HepG2 (cell line): ENCODE results near the gene ADAMTS15. TPM values are rescaled to one million over a fixed set of nuclear protein-coding genes. Genes with fewer than 3 reads are reported as not detected.

ENCODE experiments used
- ATAC-seq: fragments of 200-7000 bp; cut with Tn5 transposase; 3 replicates; pipeline ENCODE4 v1.9.1; 2020; ENCODE audit warnings: mild to moderate bottlenecking, moderate library complexity
- BruUV-seq: library from RNA; stranded (reverse); fragments of 400-500 nt; replicated peaks from 2 replicates; lab custom pipeline; 2021; lab: Mats Ljungman, UMichigan
- CTCF ChIA-PET: fragments of 300-600 bp; formaldehyde crosslinking; extraction: SDS; loops from one replicate; lab custom pipeline; 2021; ENCODE audit warnings: low total read pairs, inconsistent platforms, low intra/inter-chr PET ratio; lab: Yijun Ruan, JAX
- POLR2A ChIA-PET: fragments of 350-600 bp; sonication (Branson Sonifier 250); formaldehyde crosslinking; loops from one replicate; lab custom pipeline; 2020; ENCODE audit warnings: antibody characterized with exemption, inconsistent platforms; lab: Yijun Ruan, JAX
- DNase-seq: peaks from one replicate; pipeline ENCODE4 v3.0.0-alpha.2; 2015; ENCODE audit warnings: low spot score
- FAIRE-seq: peaks from 3 replicates; lab custom pipeline; 2011; peaks lifted over from hg19 to GRCh38; lab: Jason Lieb, UNC
- H2AFZ ChIP-seq: one replicate; pipeline ENCODE4 v1.6.1; 2011; ENCODE audit warnings: low read length, inconsistent platforms
- H3K27ac ChIP-seq: fragments of 300-600 bp; 3 replicates; pipeline ENCODE4 v1.8.0; 2011; ENCODE audit warnings: mixed run types, mild to moderate bottlenecking, mixed read lengths, low read length, inconsistent platforms; ENCODE audit not compliant: insufficient read depth; ENCODE audit errors: extremely low read length
- H3K27me3 ChIP-seq, 2 experiments: fragments of 200-600 bp in 1 of 2; 2 replicates in 1 of 2; 3 replicates in 1 of 2; pipeline versions ENCODE4 v1.6.0 to v1.8.0; 2011; ENCODE audit warnings: low read length in 2 of 2, mild to moderate bottlenecking in 2 of 2, moderate library complexity in 2 of 2, inconsistent platforms in 1 of 2; ENCODE audit not compliant: insufficient read depth in 2 of 2, control insufficient read depth in 1 of 2
- H3K36me3 ChIP-seq, 2 experiments: fragments of 200-600 bp in 1 of 2; replicated peaks in 1 of 2; 2 replicates in 1 of 2; 3 replicates in 1 of 2; pipeline versions ENCODE4 v1.5.1 to v1.8.0; 2011; ENCODE audit warnings: low read length in 2 of 2, inconsistent platforms in 1 of 2; ENCODE audit not compliant: insufficient read depth in 2 of 2, control insufficient read depth in 1 of 2
- H3K4me1 ChIP-seq: 2 replicates; pipeline ENCODE4 v1.5.1; 2012; ENCODE audit warnings: low read length, inconsistent platforms; ENCODE audit not compliant: insufficient read depth
- H3K4me2 ChIP-seq: 2 replicates; pipeline ENCODE4 v1.6.0; 2011; ENCODE audit warnings: low read depth, low read length, inconsistent platforms
- H3K4me3 ChIP-seq, 3 experiments: fragments of 200-600 bp in 1 of 3; sonication (generic), shearing (Covaris generic) in 1 of 3; replicated peaks in 1 of 3; 2 replicates each; pipeline ENCODE4 v1.5.1; 2011 to 2016; ENCODE audit warnings: low read length in 3 of 3, inconsistent platforms in 2 of 3, low read depth in 2 of 3, mild to moderate bottlenecking in 2 of 3, control low read depth in 1 of 3, mixed read lengths in 1 of 3; ENCODE audit not compliant: insufficient read depth in 1 of 3
- H3K79me2 ChIP-seq: one replicate; pipeline ENCODE4 v1.6.1; 2011; ENCODE audit warnings: low read length, inconsistent platforms; ENCODE audit not compliant: insufficient read depth
- H3K9ac ChIP-seq: 2 replicates; pipeline ENCODE4 v1.6.0; 2011; ENCODE audit warnings: mild to moderate bottlenecking, low read depth, low read length, inconsistent platforms; ENCODE audit not compliant: insufficient read depth
- H3K9me3 ChIP-seq: 2 replicates; pipeline ENCODE4 v1.5.1; 2012; ENCODE audit warnings: mild to moderate bottlenecking, low read length
- H4K20me1 ChIP-seq: 2 replicates; pipeline ENCODE4 v1.6.0; 2011; ENCODE audit warnings: inconsistent platforms, mild to moderate bottlenecking, low read length, moderate library complexity; ENCODE audit not compliant: insufficient read depth
- TAF1 ChIP-seq: sonication (generic); formaldehyde crosslinking; IDR thresholded peaks from 2 replicates; pipeline ENCODE4 v1.4.0; 2020; ENCODE audit warnings: missing genetic modification reagents
- WGBS: methylation state at CpG from one replicate; pipeline ENCODE4 v1.1.6; 2017; ENCODE audit warnings: low lambda C conversion rate; 5-methylcytosine and 5-hydroxymethylcytosine counted together
- in situ Hi-C: cut with HindIII; loops from 2 replicates; pipeline ENCODE4 v1.10.0; 2017; ENCODE audit warnings: low pct_unique_long_range_greater_than_20kb; ENCODE audit not compliant: extremely low pct_ligation_motif_present
- intact Hi-C: fragments of 100-400 bp; cut with micrococcal nuclease; formaldehyde crosslinking; loops from one replicate; pipeline ENCODE4 v1.10.0; 2022; ENCODE audit not compliant: unreplicated experiment
- polyA plus RNA-seq, 8 experiments: library from polyadenylated mRNA; depleted of rRNA in 3 of 8; stranded (reverse) in 7 of 8; unstranded in 1 of 8; fragments of >200 nt; fragmentation: Illumina TruSeq in 4 of 8; extraction: Trizol in 4 of 8; gene quantifications; 2 replicates each; pipeline versions ENCODE4 v1.2.1 to v1.2.3, GENCODE V29; 2011 to 2016; ENCODE audit warnings: low read depth in 4 of 8, missing spikeins in 1 of 8, mixed read lengths in 1 of 8; ENCODE audit not compliant: insufficient read depth in 1 of 8
- total RNA-seq, 5 experiments: library from RNA; depleted of rRNA; stranded (reverse); fragments of >200 nt; fragmentation: Illumina TruSeq; extraction: Trizol; gene quantifications; 2 replicates each; pipeline ENCODE4 v1.2.3, GENCODE V29; 2016; ENCODE audit warnings: low read depth in 1 of 5
- TF ChIP-seq, protein P1 (sequence below): IDR thresholded peaks from 2 replicates; pipeline ENCODE4 v1.6.1; 2016
- TF ChIP-seq, protein P2 (sequence below): sonication (generic); formaldehyde crosslinking; IDR thresholded peaks from 2 replicates; pipeline ENCODE4 v1.9.0; 2022; ENCODE audit warnings: low read depth, missing genetic modification reagents
- TF ChIP-seq, protein P3 (sequence below), 2 experiments: fragments of 450-650 bp in 1 of 2; sonication (generic) in 1 of 2; formaldehyde crosslinking in 1 of 2; IDR thresholded peaks; 2 replicates each; pipeline versions ENCODE4 v1.6.1 to v1.8.0; 2016 to 2022; ENCODE audit warnings: antibody characterized with exemption in 1 of 2, mild to moderate bottlenecking in 1 of 2, missing genetic modification reagents in 1 of 2
- TF ChIP-seq, protein P4 (sequence below): sonication (generic); formaldehyde crosslinking; IDR thresholded peaks from 2 replicates; pipeline ENCODE4 v1.4.0; 2020; ENCODE audit warnings: mild to moderate bottlenecking, missing genetic modification reagents, borderline replicate concordance

ADAMTS15 gene
- total and polyA plus RNA-seq, 2 of the 13 experiments (the other 11 are each of a cell fraction or from before 2014, with no cell fraction given): 0.01 to 0.02 TPM

DNA sequence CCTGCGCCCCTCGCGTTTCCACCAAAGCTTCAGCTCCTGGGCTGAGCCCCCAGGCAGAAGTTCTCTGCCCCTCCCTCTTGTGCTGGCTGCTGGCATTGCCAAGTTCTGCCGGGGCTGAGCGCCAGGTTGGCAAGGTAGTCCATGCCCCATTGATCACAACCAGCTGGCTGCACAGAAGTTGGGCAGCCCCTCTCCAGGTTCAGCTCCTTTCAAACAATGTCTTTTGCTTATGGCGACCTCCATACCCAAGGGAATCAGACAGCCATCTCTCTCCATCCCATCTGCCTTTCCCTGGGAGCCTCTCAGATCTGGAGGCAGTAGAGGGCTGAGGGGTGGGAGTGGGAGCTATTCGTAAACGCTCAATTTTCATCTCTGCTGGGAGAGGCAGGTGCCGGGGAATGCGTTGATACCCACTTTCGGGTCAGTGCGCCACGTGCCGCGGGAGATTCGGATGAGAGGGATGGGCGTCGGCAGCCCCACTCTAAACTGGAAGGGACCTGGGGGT, 21.6 kb upstream of the ADAMTS15 start:
- intact Hi-C loops: no loop called here
- H4K20me1 ChIP-seq: no peaks in the 10 kb centered on the region
- no peak for ATAC-seq
- TF ChIP-seq, protein P1, sequence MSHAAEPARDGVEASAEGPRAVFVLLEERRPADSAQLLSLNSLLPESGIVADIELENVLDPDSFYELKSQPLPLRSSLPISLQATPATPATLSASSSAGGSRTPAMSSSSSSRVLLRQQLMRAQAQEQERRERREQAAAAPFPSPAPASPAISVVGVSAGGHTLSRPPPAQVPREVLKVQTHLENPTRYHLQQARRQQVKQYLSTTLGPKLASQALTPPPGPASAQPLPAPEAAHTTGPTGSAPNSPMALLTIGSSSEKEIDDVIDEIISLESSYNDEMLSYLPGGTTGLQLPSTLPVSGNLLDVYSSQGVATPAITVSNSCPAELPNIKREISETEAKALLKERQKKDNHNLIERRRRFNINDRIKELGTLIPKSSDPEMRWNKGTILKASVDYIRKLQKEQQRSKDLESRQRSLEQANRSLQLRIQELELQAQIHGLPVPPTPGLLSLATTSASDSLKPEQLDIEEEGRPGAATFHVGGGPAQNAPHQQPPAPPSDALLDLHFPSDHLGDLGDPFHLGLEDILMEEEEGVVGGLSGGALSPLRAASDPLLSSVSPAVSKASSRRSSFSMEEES (CRISPR knock-in tag): no peak
- TF ChIP-seq, protein P2, sequence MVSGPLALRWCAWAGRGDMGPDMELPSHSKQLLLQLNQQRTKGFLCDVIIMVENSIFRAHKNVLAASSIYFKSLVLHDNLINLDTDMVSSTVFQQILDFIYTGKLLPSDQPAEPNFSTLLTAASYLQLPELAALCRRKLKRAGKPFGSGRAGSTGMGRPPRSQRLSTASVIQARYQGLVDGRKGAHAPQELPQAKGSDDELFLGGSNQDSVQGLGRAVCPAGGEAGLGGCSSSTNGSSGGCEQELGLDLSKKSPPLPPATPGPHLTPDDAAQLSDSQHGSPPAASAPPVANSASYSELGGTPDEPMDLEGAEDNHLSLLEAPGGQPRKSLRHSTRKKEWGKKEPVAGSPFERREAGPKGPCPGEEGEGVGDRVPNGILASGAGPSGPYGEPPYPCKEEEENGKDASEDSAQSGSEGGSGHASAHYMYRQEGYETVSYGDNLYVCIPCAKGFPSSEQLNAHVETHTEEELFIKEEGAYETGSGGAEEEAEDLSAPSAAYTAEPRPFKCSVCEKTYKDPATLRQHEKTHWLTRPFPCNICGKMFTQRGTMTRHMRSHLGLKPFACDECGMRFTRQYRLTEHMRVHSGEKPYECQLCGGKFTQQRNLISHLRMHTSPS (CRISPR knock-in tag): no peak
- no peak for TF ChIP-seq TAF1 (CRISPR knock-in tag)
- TF ChIP-seq, protein P3, sequence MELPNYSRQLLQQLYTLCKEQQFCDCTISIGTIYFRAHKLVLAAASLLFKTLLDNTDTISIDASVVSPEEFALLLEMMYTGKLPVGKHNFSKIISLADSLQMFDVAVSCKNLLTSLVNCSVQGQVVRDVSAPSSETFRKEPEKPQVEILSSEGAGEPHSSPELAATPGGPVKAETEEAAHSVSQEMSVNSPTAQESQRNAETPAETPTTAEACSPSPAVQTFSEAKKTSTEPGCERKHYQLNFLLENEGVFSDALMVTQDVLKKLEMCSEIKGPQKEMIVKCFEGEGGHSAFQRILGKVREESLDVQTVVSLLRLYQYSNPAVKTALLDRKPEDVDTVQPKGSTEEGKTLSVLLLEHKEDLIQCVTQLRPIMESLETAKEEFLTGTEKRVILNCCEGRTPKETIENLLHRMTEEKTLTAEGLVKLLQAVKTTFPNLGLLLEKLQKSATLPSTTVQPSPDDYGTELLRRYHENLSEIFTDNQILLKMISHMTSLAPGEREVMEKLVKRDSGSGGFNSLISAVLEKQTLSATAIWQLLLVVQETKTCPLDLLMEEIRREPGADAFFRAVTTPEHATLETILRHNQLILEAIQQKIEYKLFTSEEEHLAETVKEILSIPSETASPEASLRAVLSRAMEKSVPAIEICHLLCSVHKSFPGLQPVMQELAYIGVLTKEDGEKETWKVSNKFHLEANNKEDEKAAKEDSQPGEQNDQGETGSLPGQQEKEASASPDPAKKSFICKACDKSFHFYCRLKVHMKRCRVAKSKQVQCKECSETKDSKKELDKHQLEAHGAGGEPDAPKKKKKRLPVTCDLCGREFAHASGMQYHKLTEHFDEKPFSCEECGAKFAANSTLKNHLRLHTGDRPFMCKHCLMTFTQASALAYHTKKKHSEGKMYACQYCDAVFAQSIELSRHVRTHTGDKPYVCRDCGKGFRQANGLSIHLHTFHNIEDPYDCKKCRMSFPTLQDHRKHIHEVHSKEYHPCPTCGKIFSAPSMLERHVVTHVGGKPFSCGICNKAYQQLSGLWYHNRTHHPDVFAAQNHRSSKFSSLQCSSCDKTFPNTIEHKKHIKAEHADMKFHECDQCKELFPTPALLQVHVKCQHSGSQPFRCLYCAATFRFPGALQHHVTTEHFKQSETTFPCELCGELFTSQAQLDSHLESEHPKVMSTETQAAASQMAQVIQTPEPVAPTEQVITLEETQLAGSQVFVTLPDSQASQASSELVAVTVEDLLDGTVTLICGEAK (IDR thresholded peaks at IDR 0.05): no peak
- TF ChIP-seq, protein P3 (CRISPR knock-in tag; IDR thresholded peaks at IDR 0.05): no peak
- TF ChIP-seq, protein P4, sequence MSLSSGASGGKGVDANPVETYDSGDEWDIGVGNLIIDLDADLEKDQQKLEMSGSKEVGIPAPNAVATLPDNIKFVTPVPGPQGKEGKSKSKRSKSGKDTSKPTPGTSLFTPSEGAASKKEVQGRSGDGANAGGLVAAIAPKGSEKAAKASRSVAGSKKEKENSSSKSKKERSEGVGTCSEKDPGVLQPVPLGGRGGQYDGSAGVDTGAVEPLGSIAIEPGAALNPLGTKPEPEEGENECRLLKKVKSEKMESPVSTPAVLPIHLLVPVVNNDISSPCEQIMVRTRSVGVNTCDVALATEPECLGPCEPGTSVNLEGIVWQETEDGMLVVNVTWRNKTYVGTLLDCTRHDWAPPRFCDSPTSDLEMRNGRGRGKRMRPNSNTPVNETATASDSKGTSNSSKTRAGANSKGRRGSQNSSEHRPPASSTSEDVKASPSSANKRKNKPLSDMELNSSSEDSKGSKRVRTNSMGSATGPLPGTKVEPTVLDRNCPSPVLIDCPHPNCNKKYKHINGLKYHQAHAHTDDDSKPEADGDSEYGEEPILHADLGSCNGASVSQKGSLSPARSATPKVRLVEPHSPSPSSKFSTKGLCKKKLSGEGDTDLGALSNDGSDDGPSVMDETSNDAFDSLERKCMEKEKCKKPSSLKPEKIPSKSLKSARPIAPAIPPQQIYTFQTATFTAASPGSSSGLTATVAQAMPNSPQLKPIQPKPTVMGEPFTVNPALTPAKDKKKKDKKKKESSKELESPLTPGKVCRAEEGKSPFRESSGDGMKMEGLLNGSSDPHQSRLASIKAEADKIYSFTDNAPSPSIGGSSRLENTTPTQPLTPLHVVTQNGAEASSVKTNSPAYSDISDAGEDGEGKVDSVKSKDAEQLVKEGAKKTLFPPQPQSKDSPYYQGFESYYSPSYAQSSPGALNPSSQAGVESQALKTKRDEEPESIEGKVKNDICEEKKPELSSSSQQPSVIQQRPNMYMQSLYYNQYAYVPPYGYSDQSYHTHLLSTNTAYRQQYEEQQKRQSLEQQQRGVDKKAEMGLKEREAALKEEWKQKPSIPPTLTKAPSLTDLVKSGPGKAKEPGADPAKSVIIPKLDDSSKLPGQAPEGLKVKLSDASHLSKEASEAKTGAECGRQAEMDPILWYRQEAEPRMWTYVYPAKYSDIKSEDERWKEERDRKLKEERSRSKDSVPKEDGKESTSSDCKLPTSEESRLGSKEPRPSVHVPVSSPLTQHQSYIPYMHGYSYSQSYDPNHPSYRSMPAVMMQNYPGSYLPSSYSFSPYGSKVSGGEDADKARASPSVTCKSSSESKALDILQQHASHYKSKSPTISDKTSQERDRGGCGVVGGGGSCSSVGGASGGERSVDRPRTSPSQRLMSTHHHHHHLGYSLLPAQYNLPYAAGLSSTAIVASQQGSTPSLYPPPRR (CRISPR knock-in tag): no peak

More for the DNA sequence above, 21.6 kb upstream of the ADAMTS15 start:
- Histone ChIP-seq H3K79me2 (no peaks in the 10 kb centered on the region), H3K4me2 (no peak overlapping the region), H3K4me1 (no peaks in the 10 kb centered on the region), H3K9ac (no peak overlapping the region), H3K4me3 (no peak overlapping the region), H2AFZ (no peak overlapping the region), H3K9me3 (no peaks in the 10 kb centered on the region), H3K27me3 (peaks cover 8 to 77% of the 10 kb centered on the region in 2 experiments; a peak in 4 of 5 replicates), H3K27ac (no peak overlapping the region), H3K36me3 (no peaks in the 10 kb centered on the region)
- no peak for FAIRE-seq
- BruUV-seq: no TSS peak
- CTCF ChIA-PET: no interaction called here
- POLR2A ChIA-PET: no interaction called here
- DNase-seq: no peak
- 36% methylated on average over 15 of the region's 18 CpGs for WGBS
- in situ Hi-C loops: no loop called here
